GM18505 (cell line): Measurements from ENCODE around the gene METTL25B.
A peak's percentile ranks its signal among the peaks of the same experiment; 100 is the strongest.

Experiments
- ATAC-seq: cut with Tn5 transposase; IDR thresholded peaks from one replicate; pipeline ENCODE4 v1.9.1; 2021; ENCODE audit not compliant: unreplicated experiment
- POLR2A ChIP-seq: IDR thresholded peaks from 4 replicates; pipeline ENCODE4 v1.6.1; 2011; ENCODE audit warnings: borderline replicate concordance; ENCODE audit not compliant: insufficient read depth, insufficient read length; ENCODE audit errors: extremely low read depth

The METTL25B gene

GRCh38 chr1:156727926-156728598 is at the start of gene METTL25B:
Gene METTL25B, plus strand, starts transcription at chr1:156728469. Its CDS starts 636 bp downstream, at chr1:156729105.
- ATAC-seq: peak; percentile 57

GRCh38 chr1:156680056-156680455 is 48.2 kb upstream of the METTL25B start:
- no peak for TF ChIP-seq POLR2A
- ATAC-seq: no peak

More at GRCh38 chr1:156727926-156728598, at the start of gene METTL25B:
- peak; percentile 78 for TF ChIP-seq POLR2A

GRCh38 chr1:156681196-156681960 is 46.9 kb upstream of the METTL25B start:
- TF ChIP-seq POLR2A: no peak
- ATAC-seq: no peak

- ATAC-seq: no peak
- no peak for TF ChIP-seq POLR2A
Measured at GRCh38 chr1:156682166-156682890, 45.9 kb upstream of the METTL25B start.

- no peak for ATAC-seq
- TF ChIP-seq POLR2A: no peak
Measured at GRCh38 chr1:156684227-156684782, 44.0 kb upstream of the METTL25B start.

GRCh38 chr1:156689035-156689952 is 39.0 kb upstream of the METTL25B start:
- ATAC-seq: peak; percentile 61
- no peak for TF ChIP-seq POLR2A

- ATAC-seq: no peak
- TF ChIP-seq POLR2A: no peak
Measured at GRCh38 chr1:156689953-156690674, 38.2 kb upstream of the METTL25B start.

- ATAC-seq: no peak
- no peak for TF ChIP-seq POLR2A
Measured at GRCh38 chr1:156690675-156691036, 37.6 kb upstream of the METTL25B start.

GRCh38 chr1:156691191-156691590 is 37.1 kb upstream of the METTL25B start:
- no peak for ATAC-seq

GRCh38 chr1:156691665-156692440 is 36.4 kb upstream of the METTL25B start:
- no peak for ATAC-seq
- no peak for TF ChIP-seq POLR2A

More at GRCh38 chr1:156691191-156691590, 37.1 kb upstream of the METTL25B start:
- TF ChIP-seq POLR2A: no peak

GRCh38 chr1:156692441-156692924 is 35.8 kb upstream of the METTL25B start:
- TF ChIP-seq POLR2A: no peak
- ATAC-seq: no peak
